Right hindlimb (tissue), 1 donor: ENCODE results near the gene SIGLEC5.

Source experiments
- DNase-seq: peaks from one replicate; pipeline ENCODE4 v3.0.0-alpha.2; 2018

The SIGLEC5 gene

DNA sequence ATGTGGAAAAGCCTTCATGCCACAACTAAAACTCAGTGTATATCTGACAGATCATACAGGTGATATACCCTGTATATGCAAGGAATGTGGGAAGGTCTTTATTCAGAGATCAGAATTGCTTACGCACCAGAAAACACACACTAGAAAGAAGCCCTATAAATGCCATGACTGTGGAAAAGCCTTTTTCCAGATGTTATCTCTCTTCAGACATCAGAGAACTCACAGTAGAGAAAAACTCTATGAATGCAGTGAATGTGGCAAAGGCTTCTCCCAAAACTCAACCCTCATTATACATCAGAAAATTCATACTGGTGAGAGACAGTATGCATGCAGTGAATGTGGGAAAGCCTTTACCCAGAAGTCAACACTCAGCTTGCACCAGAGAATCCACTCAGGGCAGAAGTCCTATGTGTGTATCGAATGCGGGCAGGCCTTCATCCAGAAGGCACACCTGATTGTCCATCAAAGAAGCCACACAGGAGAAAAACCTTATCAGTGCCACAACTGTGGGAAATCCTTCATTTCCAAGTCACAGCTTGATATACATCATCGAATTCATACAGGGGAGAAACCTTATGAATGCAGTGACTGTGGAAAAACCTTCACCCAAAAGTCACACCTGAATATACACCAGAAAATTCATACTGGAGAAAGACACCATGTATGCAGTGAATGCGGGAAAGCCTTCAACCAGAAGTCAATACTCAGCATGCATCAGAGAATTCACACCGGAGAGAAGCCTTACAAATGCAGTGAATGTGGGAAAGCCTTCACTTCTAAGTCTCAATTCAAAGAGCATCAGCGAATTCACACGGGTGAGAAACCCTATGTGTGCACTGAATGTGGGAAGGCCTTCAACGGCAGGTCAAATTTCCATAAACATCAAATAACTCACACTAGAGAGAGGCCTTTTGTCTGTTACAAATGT lies 42.7 kb downstream of the SIGLEC5 start:
- no peak for DNase-seq

DNA sequence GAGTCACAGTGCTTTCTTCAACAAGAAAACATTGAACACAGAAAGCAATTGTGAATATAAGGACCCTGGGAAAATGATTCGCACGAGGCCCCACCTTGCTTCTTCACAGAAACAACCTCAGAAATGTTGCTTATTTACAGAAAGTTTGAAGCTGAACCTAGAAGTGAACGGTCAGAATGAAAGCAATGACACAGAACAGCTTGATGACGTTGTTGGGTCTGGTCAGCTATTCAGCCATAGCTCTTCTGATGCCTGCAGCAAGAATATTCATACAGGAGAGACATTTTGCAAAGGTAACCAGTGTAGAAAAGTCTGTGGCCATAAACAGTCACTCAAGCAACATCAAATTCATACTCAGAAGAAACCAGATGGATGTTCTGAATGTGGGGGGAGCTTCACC lies 43.4 kb downstream of the SIGLEC5 start:
- no peak for DNase-seq

GRCh38 chr19:51586103-51586728 lies 44.0 kb downstream of the SIGLEC5 start:
- DNase-seq: no peak

- no peak for DNase-seq
Observed at GRCh38 chr19:51576850-51577249, 53.4 kb downstream of the SIGLEC5 start.

- no peak for DNase-seq
Observed at GRCh38 chr19:51573331-51573730, 56.9 kb downstream of the SIGLEC5 start.

DNA sequence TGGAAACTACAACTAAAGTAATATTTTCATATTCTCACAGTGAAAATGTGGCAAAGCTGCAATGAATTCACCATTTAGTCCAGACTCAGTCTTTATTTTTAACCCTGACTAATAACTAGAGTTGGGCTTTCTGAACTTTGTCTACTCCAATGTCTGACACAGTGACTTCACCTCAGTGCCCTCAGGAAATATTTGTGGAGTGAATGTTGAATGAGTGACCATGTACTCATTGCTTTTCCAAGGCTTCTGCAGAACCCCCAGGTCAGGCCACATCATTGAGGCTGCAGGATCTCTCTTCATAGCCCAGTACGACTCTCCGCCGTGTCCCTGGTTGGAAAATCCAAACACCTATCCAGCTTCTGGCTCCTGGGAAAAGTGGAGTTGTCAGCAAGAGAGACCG lies 57.3 kb downstream of the SIGLEC5 start:
- DNase-seq: no peak

DNA sequence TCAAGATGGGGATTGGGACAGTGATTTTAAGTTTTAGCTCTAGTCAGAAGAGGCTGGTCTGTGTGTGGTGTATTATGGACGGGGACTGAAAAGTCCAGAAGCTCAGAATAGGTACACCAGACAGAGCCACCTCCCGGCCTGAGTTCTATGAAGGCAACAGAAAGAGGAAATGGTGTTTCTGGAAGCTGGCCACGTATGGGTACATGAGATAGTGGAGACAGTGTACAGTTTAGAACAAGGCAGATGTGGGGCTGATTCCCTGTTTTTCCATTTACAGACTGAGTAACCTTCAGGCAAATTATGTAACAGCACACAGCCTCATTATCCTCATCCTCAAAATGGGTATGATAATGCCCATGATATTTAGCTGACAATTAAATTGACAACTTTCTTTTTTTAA lies 57.8 kb downstream of the SIGLEC5 start:
- no peak for DNase-seq

DNA sequence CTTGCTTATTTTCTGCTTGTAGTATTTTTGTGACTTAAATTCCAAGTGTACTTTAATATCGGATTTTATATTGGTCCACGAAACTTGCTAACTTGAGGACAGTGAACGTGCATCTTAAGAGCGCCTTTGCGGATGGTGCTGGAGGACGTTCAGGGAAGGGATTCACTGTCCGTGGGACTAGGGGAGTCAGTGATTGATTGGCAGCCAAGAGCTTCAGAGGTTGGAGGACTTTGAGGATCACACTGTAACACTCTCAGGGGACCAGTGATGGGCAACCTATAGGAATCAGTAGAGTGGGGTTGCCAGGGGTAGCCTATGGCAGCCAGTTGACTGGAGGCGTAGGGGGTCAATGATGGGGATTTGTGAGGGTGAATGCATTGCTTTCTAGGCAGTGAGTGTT lies 58.6 kb downstream of the SIGLEC5 start:
- no peak for DNase-seq

DNA sequence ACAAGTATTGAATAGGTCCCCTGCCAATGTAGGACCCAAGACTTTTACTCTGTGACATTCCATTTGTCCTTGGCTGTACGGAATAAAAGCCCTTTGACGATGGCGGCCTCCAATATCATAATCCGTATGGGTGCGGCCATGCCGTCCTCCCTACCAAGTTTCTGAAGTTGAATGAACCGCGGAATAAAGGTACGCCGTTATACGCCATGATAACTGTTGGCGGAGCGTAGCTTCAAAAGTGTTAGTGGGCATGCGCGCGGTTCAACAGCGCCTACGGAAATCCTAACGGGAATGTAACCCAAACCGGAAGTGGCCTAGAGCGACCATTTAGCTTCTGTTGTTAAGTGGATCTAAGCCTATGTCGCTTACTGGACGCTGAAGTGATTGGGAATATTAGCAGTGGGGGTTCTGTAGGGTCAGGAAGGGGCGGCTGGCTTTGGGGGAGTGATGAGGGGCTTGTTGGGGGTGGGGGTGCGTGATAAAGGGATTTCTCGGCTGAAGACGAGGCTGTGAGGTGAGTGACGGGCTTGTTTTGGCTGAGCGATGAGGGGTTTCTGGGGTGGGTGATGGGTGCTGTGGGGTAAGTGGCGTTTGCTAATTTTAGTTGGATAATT lies 59.1 kb downstream of the SIGLEC5 start, which contains the start of gene ZNF175:
Gene ZNF175 (plus strand): TSS at position 322 of the 614 bp plus-strand sequence. CDS start 2,047 bp downstream, outside the sequence.
- peak; percentile 97 for DNase-seq

GRCh38 chr19:51568456-51568855 lies 61.7 kb downstream of the SIGLEC5 start:
- no peak for DNase-seq

DNA sequence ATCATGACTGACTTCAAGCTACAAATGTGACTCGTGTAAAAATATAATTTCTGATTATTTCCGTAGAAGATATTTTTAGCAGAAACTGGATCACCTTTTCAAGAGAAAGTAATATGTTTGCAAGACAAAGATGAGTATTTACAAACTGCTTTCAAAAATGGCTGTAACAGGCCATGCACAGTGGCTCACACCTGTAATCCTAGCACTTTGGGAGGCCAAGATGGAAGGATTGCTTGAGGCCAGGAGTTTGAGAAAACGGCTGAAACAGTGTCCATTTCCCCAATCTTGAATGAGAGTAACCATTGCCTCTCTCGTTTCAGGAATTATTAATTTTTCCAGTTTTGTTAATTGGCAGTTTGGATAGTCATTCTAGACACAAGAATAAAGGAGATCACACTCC lies 62.6 kb downstream of the SIGLEC5 start:
- no peak for DNase-seq

DNA sequence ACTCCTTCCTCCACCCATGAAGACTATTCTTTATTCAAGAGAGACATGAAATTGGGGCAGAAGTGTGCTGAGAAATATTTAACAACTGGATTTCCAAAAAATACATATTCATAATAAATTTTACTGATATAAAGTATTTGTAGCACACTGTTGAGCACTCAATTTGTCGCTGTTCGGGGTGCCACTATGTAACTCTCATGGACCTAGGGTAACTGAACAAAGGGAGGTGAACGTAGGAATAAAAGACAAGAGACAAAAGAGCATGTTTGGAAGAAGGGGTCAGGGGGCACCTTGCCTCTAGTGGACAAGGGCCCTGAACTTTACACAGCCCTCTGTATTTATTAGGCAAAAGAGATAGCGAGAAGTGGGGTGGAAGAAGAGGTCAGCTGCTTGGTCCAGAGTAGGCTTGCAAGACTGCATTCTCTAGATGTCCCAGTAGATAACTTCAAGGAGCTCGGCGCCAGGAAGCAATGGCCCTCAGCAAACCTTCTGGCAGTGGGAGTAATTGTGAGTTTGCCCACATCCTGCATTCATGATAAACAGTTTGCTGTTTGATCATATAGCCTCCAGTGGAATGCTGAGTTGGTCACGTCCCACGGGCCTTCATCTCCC lies 63.6 kb downstream of the SIGLEC5 start:
- no peak for DNase-seq

GRCh38 chr19:51565583-51565982 lies 64.6 kb downstream of the SIGLEC5 start:
- no peak for DNase-seq

GRCh38 chr19:51564791-51565190 lies 65.4 kb downstream of the SIGLEC5 start:
- DNase-seq: no peak
